DOHH2 (cell line): Measurements from ENCODE around the gene KCNJ14.

Experiments
- CTCF ChIP-seq: fragments of 200-600 bp; sonication (generic); IDR thresholded peaks from one replicate; pipeline ENCODE4 v1.5.1; 2014; ENCODE audit warnings: antibody characterized with exemption, mild to moderate bottlenecking, low read depth, low read length; ENCODE audit not compliant: poor library complexity, severe bottlenecking
- EZH2phosphoT487 ChIP-seq: fragments of 200-600 bp; sonication (generic); IDR thresholded peaks from 2 replicates; pipeline ENCODE4 v1.6.1; 2017; ENCODE audit warnings: borderline replicate concordance, mild to moderate bottlenecking, antibody characterized with exemption, low read length, moderate library complexity, mixed read lengths

GRCh38 chr19:48455171-48455907 lies at the start of gene KCNJ14:
- TF ChIP-seq CTCF: no peak
- no peak for TF ChIP-seq EZH2phosphoT487
